ENCODE data around the gene PRRC2A.

Gene PRRC2A

GRCh38 chr6:31620586-31621319, at the start of gene PRRC2A:
TSS of gene PRRC2A (plus strand) at chr6:31620715. CDS start at chr6:31622790, 2,075 bp downstream.
- H3K4me3 ChIP-seq (ENCODE audit: low read length) = peak within 1 kb of the TSS; percentile 99
- TF ChIP-seq ZNF274 (IDR thresholded peaks at IDR 0.05; ENCODE audit: low read depth, low read length) = no peak

DNA sequence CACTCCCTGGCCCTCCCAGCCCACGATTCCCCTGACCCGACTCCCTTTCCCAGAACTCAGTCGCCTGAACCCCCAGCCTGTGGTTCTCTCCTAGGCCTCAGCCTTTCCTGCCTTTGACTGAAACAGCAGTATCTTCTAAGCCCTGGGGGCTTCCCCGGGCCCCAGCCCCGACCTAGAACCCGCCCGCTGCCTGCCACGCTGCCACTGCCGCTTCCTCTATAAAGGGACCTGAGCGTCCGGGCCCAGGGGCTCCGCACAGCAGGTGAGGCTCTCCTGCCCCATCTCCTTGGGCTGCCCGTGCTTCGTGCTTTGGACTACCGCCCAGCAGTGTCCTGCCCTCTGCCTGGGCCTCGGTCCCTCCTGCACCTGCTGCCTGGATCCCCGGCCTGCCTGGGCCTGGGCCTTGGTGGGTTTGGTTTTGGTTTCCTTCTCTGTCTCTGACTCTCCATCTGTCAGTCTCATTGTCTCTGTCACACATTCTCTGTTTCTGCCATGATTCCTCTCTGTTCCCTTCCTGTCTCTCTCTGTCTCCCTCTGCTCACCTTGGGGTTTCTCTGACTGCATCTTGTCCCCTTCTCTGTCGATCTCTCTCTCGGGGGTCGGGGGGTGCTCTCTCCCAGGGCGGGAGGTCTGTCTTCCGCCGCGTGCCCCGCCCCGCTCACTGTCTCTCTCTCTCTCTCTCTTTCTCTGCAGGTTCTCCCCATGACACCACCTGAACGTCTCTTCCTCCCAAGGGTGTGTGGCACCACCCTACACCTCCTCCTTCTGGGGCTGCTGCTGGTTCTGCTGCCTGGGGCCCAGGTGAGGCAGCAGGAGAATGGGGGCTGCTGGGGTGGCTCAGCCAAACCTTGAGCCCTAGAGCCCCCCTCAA, 48.2 kb upstream of the PRRC2A start, which contains the start of gene LTA:
TSS of gene LTA (plus strand) at position 249 of the 871 bp plus-strand sequence. CDS start at position 703, 454 bp downstream.
- peak within 1 kb of the TSS; percentile 53; the same call in 1 of the 2 replicates for H3K4me3 ChIP-seq (ENCODE audit: low read length)
- TF ChIP-seq ZNF274 (IDR thresholded peaks at IDR 0.05; ENCODE audit: low read depth, low read length) = no peak

GRCh38 chr6:31573239-31574105, 47.0 kb upstream of the PRRC2A start:
- TF ChIP-seq ZNF274 (IDR thresholded peaks at IDR 0.05; ENCODE audit: low read depth, low read length) = no peak
- peak overlapping the region; percentile 53; the same call in 1 of the 2 replicates for H3K4me3 ChIP-seq (ENCODE audit: low read length)

GRCh38 chr6:31574106-31575061, 46.1 kb upstream of the PRRC2A start:
- no peak for TF ChIP-seq ZNF274 (IDR thresholded peaks at IDR 0.05; ENCODE audit: low read depth, low read length)
- peak overlapping the region; percentile 84; the same call in 1 of the 2 replicates for H3K4me3 ChIP-seq (ENCODE audit: low read length)

DNA sequence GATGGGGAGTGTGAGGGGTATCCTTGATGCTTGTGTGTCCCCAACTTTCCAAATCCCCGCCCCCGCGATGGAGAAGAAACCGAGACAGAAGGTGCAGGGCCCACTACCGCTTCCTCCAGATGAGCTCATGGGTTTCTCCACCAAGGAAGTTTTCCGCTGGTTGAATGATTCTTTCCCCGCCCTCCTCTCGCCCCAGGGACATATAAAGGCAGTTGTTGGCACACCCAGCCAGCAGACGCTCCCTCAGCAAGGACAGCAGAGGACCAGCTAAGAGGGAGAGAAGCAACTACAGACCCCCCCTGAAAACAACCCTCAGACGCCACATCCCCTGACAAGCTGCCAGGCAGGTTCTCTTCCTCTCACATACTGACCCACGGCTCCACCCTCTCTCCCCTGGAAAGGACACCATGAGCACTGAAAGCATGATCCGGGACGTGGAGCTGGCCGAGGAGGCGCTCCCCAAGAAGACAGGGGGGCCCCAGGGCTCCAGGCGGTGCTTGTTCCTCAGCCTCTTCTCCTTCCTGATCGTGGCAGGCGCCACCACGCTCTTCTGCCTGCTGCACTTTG, 45.1 kb upstream of the PRRC2A start, which contains the start of gene TNF:
TSS of gene TNF (plus strand) at position 231 of the 567 bp plus-strand sequence. CDS start at position 408, 177 bp downstream.
- no peak for TF ChIP-seq ZNF274 (IDR thresholded peaks at IDR 0.05; ENCODE audit: low read depth, low read length)
- H3K4me3 ChIP-seq (ENCODE audit: low read length) = peak within 1 kb of the TSS; percentile 84

- peak overlapping the region; percentile 84 for H3K4me3 ChIP-seq (ENCODE audit: low read length)
- no peak for TF ChIP-seq ZNF274 (IDR thresholded peaks at IDR 0.05; ENCODE audit: low read depth, low read length)
Observed at GRCh38 chr6:31575952-31576685, 44.4 kb upstream of the PRRC2A start.

- H3K4me3 ChIP-seq (ENCODE audit: low read length) = peak overlapping the region; percentile 84
- TF ChIP-seq ZNF274 (IDR thresholded peaks at IDR 0.05; ENCODE audit: low read depth, low read length) = no peak
Observed at GRCh38 chr6:31576897-31577578, 43.5 kb upstream of the PRRC2A start.

GRCh38 chr6:31577579-31577966, 42.9 kb upstream of the PRRC2A start:
- TF ChIP-seq ZNF274 (IDR thresholded peaks at IDR 0.05; ENCODE audit: low read depth, low read length) = no peak
- peak overlapping the region; percentile 84; the same call in 1 of the 2 replicates for H3K4me3 ChIP-seq (ENCODE audit: low read length)

- no peak overlapping the region; the same call in 1 of the 2 replicates for H3K4me3 ChIP-seq (ENCODE audit: low read length)
- TF ChIP-seq ZNF274 (IDR thresholded peaks at IDR 0.05; ENCODE audit: low read depth, low read length) = no peak
Observed at GRCh38 chr6:31578184-31579118, 42.1 kb upstream of the PRRC2A start.

- no peak for TF ChIP-seq ZNF274 (IDR thresholded peaks at IDR 0.05; ENCODE audit: low read depth, low read length)
- H3K4me3 ChIP-seq (ENCODE audit: low read length) = no peak overlapping the region
Observed at GRCh38 chr6:31579119-31579505, 41.4 kb upstream of the PRRC2A start.
